HG03520 (cell line): ENCODE data around the gene FAM53B.
A peak's percentile ranks its signal among the peaks of the same experiment; 100 is the strongest.
"Not testable (repeated sequence)": the region's sequence is repeated elsewhere in the genome, so short reads cannot be mapped to it uniquely, and the experiment has no call there.

Experiments used
- ATAC-seq: cut with Tn5 transposase; IDR thresholded peaks from one replicate; pipeline ENCODE4 v1.9.1; 2021; ENCODE audit warnings: mild to moderate bottlenecking, moderate library complexity; ENCODE audit not compliant: unreplicated experiment

The FAM53B gene

DNA sequence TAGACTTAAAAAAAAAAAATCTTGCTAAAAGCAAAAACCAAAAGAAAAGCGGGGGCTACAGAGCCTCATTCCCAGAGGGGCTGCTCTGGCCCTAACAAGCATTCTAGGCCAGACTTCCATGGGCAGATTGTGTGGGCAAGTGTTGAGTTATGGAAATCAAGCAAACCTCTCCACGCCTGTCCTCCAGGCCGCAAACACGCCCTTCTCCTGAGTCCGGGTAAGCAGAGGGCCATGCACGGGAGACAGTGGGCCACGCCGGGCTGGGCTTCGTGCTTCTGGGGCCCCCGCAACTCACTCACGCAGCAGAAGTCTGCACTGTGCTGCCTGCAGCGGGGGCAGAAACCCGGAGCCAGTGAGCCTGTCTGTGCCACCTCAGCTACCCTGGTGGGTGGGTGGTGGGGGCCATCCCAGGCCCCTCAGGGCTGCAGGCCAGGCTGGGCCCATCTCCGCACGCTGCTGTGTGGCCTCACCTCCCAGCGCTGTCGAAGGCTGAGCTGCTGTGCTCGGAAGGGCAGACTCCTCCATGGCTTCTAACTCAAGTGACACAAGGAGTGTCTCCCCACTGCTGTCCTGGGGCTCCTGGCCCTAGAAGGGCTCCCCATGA is 125.6 kb downstream of the FAM53B start:
- no peak for ATAC-seq

GRCh38 chr10:124616836-124617130 is 127.4 kb downstream of the FAM53B start:
- no peak for ATAC-seq

GRCh38 chr10:124616040-124616835 is 127.9 kb downstream of the FAM53B start:
- no peak for ATAC-seq

GRCh38 chr10:124615259-124615658 is 128.9 kb downstream of the FAM53B start:
- no peak for ATAC-seq

DNA sequence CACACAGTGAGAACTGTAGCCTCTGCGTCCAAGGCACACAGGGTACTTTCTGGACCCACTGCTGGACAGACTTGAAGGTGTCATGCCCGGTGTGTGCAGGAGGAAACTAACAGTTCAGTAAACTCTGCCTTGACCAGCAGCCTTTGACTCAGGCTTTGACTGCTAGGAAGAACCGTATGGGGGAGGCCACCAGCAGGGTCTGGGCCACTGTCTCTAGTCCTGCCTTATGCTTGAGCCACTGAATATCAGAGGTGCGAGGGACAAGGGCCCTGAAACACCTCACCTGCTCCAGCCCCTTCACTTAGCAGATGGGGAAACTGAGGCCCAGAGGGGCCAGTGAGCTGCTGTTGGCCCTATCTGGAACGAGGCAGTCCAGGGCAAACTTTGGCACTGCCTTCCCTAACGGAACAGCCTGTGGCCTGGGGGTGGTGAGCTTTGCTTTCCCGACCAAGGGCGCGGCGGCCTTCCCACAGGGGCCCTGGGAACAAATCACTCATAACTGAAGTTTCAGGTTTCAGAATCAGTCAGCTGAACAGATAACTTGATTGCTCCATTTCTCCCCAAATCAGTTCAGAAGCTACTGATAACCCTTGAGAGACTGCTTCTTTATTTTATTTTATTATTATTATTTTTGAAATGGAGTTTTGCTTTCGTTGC is 130.0 kb downstream of the FAM53B start:
- ATAC-seq, result peak; percentile 58

DNA sequence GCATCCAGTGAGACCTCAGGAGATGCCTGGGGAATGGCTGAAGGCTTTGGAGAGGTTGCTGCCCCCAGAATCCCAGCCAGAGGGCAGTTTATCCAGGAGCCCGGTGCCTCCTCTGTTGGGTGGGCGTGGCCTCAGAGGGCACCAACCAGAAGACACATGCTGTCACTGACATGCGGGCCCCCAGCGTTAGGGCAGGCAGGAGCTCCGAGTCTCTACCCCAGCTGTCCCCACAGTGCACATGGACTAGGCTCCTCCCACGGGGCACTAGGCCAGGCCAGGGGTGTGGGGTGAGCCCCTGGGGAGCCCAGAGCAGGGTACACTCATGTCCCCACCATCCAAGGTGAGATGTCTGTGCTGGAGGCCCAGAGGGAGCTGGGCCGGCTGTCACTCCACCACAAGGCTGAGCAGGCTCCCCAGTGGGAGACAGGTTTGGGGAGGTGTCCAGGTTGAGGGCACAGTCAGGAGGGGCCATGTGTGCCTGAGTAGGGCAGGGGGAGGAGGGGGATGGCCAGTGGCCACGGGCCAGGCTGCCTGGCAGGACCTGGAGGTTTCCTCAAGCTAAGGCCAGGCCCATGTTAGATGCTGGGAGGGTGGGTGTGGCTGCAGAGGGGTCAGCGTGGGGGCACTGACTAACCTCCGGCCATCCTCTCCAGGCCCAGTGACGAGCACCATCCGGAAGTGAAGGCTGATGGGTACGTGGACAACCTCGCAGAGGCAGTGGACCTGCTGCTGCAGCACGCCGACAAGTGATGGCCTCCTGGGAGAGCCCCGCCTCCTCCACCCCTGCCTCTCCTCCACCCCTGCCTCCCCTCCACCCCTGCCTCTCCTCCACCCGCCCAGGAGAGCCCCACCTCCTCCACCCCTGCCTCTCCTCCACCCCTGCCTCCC is 131.3 kb downstream of the FAM53B start:
- no peak for ATAC-seq

DNA sequence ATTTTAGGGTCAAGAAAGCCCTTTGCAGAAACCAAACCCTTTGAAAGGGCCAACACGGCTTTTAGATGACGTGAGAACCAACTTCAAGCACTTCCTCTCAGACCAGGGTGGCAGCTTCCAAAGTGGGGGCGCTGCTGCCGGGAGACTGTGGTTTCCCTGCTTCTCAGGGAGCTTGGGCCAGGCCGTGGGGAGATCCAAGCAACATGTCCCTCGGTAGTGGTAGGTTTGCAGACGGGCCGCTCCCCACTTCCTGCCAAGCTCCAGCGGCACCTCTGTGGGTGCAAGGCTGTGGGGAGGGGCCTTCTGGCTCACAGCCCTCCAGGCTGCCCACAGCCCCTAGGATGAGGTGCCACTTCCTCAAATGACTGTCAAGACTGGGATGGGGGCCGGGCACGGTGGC is 132.4 kb downstream of the FAM53B start:
- ATAC-seq, result no peak

DNA sequence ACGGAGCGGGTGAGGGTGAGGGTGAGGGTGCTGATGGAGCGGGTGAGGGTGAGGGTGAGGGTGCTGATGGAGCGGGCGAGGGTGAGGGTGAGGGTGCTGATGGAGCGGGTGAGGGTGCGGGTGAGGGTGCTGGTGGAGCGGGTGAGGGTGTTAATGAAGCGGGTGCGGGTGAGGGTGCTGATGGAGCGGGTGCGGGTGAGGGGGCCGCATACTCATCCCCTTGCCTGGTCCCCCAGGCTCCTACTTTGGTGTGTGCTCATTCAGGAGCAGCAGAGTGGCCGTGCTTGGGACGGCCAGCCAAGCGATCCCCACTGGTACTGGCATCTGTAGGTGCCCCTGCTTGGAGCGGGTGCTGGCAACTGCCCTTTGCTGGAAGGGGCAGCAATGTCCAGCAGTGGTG is 133.3 kb downstream of the FAM53B start:
- not testable (repeated sequence) for ATAC-seq

GRCh38 chr10:124610186-124610585 is 134.0 kb downstream of the FAM53B start:
- ATAC-seq, result not testable (repeated sequence)

DNA sequence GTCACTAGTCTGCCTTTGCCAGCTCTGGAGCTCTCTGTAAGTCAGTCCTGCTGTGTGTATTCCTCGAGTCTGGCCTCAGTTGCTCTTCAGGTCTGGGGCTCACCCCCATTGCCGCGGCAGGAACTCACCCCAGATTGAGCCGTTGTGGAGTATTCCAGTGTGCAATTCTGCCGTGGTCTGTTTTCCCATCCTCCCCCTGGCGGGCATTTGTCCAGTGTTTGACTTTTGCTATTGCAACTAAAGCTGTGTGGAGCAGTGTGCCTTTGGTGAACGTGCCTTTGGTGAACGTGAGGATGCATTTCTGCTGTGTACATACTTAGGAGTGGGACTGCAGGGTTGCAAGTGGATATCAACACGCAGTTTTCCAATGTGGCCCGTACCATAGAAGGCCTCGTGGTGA is 134.5 kb downstream of the FAM53B start:
- no peak for ATAC-seq

- ATAC-seq, result no peak
Observed at GRCh38 chr10:124608093-124608721, 136.0 kb downstream of the FAM53B start.

- no peak for ATAC-seq
Observed at GRCh38 chr10:124607693-124608092, 136.5 kb downstream of the FAM53B start.

- ATAC-seq, result no peak
Observed at GRCh38 chr10:124606822-124607221, 137.4 kb downstream of the FAM53B start.

DNA sequence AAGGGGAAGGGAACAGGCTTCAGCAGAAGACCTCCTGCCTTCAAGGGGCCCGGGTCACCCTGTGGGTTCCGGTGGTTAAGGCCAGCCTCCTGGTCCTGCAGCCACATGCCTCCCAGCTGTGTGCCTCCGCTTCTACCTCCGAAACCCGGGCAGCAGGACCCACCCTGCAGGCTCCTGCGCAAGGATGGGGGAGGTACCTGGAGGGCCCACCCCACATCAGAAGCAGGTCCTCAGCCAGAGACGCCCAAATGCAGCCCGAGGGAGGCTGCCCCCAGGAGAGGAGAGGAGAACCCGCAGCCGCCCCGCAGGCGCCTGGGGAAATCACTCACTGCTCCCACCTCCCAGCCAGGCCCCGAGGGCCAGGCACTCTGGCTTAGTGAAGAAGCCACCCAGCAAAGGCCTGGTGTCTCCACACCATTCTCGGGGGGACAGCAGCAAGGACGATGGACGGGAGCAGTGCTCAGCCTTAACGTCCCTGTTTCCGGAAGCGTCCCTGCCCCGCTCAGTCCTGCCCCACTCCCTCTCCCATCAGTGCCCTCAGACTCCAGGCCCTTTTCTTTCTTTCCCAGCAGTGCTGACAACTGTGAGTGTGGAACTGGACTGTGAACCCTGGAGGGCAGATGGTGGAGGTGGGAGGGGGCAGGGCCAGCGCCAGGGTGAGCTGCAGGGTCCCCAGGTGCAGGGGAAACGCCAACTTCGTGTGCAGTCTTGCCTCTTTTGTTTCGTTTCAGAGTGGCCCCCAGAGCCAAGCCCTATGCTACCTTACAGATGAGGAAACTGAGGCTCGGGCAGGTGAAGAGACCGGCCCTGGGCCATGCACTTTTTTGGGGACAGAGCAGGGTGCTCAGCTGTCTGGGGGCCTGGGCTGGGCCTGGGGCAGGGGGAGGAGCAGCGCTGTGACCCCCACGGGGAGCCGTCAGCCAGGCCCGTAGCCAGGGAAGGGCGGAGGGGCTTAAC is 138.0 kb downstream of the FAM53B start:
- no peak for ATAC-seq

DNA sequence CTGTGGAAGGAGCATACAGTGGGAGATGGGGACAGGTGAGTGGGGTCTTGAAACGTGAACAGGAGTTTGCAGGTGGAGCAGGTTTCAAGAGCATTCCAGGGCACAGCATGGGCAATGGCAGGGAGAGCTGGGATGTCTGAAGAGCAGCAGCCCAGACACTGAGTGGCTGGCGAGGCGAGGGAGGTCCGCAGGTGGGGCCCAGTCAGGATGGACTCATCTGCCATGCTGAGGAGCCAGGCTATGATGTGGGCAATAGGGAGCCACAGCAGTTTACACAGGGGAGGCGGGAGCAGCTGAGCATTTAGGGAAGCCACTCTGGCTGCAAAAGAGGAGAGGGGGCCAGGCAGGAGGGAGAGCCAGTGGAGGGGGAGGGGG is 138.7 kb downstream of the FAM53B start:
- ATAC-seq, result no peak

DNA sequence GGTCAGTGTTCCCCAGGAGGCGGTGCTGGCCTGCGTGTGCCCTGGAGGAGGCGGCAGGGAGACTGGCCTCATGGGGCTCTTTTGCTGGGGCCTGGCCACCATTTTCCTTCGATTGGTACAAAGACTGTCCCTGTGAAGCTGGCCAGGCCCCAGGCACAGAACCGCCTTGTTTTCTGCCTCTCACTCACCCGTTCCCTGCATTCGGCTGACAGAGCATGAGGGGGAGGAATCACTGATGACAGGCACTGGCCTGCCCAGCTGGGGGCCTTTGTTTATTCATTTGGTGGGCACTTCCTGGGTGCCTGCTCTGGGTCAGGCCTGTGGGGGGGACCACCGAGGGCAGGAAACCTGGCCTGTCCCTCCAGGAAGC is 139.2 kb downstream of the FAM53B start:
- no peak for ATAC-seq

- no peak for ATAC-seq
Observed at GRCh38 chr10:124604214-124605000, 139.8 kb downstream of the FAM53B start.

- ATAC-seq, result no peak
Observed at GRCh38 chr10:124603376-124604213, 140.6 kb downstream of the FAM53B start.
